ENCODE data around the gene C10orf71. TPM values are rescaled to one million over a fixed set of nuclear protein-coding genes. Genes with fewer than 3 reads are reported as not detected.

C10orf71 gene
- total and polyA plus RNA-seq, 11 donors, result 6.6 to 228 (median 112) TPM

DNA sequence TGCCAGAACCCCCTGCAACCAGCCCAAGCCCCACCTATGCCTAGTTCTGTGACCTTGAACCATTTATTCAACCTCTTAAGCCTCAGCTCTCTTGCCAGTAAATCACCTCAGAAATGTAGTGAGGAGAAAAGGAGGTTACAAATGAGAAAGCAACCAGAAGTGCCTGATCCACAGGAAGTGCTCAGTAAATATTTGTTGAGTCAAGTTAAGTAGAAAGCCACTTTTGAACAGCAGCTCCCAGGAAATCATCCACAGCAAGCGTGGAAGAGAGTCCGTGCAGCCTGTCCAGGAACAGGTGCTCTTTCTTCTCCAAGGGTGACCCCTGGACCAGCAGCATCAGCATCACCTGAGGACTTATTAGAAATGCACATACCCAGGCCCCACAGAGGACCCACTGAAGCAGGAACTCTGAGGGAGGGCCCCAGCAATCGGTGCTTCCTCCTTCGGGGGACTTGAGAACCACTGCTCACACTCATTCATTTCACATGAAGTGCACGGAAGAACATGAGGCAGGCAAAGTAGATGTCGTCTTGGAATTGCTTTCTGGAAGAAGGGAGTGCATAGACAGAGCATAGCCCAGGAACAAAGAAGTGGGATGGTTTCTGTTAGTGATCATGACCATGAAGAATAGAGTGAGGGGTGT, 6.3 kb upstream of the C10orf71 start:
- no peaks in the 10 kb centered on the region for H3K36me3 ChIP-seq
- WGBS, 4 donors, result 82 to 90% (median 87%) methylated on average over 6 of the region's 6 CpGs
- H3K4me1 ChIP-seq, result peaks cover 0 to 56% (median 21%) of the 10 kb centered on the region in 12 donors
- H3K4me3 ChIP-seq, result no peak overlapping the region
- H3K27ac ChIP-seq, result no peak overlapping the region
- DNase-seq, result peak in 1 of 5 donors; percentile 7
- no peaks in the 10 kb centered on the region for H3K27me3 ChIP-seq
- TF ChIP-seq CTCF (IDR thresholded peaks at IDR 0.05), result no peak
- TF ChIP-seq POLR2A (IDR thresholded peaks at IDR 0.05), result no peak
- no peak for ATAC-seq
- no peaks in the 10 kb centered on the region for H3K9me3 ChIP-seq
- intact Hi-C loops (cut with DNase I), result loop anchor here in 1 of 10 donors (5.0 kb wide), 1 partner anchor 105 kb away; the partner anchor contains the start of gene TMEM273

DNA sequence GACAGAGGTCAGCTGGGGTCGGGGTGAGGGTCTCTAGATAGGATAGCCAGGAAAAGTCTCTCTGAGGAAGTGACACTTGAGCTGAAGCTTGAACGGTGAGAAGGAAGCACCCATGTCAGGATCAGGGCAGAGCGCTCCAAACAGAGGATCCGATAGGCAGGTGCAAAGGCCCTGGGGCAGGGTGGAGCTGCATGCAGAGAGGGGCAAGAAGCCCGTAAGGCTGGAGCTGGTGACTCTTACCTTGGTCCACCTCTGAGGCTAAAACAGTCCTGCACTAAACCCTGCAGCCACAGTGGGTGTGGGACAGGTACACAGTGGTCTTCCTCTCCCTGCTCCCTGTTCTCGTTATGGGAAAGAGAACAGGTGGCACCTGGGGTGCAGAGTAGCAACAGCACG, 5.8 kb upstream of the C10orf71 start:
- WGBS, 4 donors, result 78 to 93% (median 81%) methylated on average over 7 of the region's 7 CpGs
- no peak for ATAC-seq
- H3K4me1 ChIP-seq, result peaks cover 0 to 57% (median 23%) of the 10 kb centered on the region in 12 donors

DNA sequence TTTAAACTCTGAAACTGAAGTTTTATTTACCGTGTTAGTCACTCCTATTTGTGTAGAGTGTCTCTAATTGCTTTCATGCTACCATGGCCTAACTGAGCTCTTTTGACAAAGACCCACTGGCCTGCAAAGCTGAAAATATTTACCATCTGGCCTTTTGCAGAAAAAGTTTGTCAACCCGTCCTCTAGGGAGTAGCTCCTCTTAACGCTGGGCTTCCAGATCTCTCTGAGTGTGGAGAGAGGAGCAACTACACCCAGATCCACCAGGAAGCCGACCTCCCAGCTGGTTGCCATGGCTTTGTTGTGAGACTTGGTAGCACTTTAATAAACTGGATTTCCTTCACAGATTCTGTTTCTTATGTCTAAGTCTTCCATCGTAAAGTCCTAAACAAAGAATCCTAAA, 4.2 kb upstream of the C10orf71 start:
- Histone ChIP-seq H3K4me3 (no peak overlapping the region), H3K36me3 (no peaks in the 10 kb centered on the region), H3K27ac (peak overlapping the region in 6 of 12 donors; percentile 27 to 99 (median 93)), H3K4me1 (peaks cover 0 to 54% (median 27%) of the 10 kb centered on the region in 12 donors), H3K27me3 (no peaks in the 10 kb centered on the region), H3K9me3 (no peaks in the 10 kb centered on the region)
- ATAC-seq (no peak), DNase-seq (peak in 1 of 5 donors; percentile 45)
- TF ChIP-seq CTCF (IDR thresholded peaks at IDR 0.05), result no peak
- no peak for TF ChIP-seq POLR2A (IDR thresholded peaks at IDR 0.05)
- intact Hi-C loops (cut with DNase I), result loop anchor here in 3 of 10 donors (5.0 kb wide), 2 partner anchors 67 to 107 kb away; partner anchors contain the start of gene TMEM273 (in 3 of the 3)
- WGBS, 4 donors, result 51 to 66% (median 62%) methylated on average over 5 of the region's 5 CpGs

More for the DNA sequence above, 5.8 kb upstream of the C10orf71 start:
- H3K27me3 ChIP-seq, result no peaks in the 10 kb centered on the region
- H3K27ac ChIP-seq, result no peak overlapping the region
- intact Hi-C loops (cut with DNase I), result loop anchor here in 1 of 10 donors (5.0 kb wide), 1 partner anchor 106 kb away; the partner anchor contains the start of gene TMEM273
- no peaks in the 10 kb centered on the region for H3K9me3 ChIP-seq
- DNase-seq, result peak in 1 of 5 donors; percentile 15
- no peaks in the 10 kb centered on the region for H3K36me3 ChIP-seq
- no peak overlapping the region for H3K4me3 ChIP-seq
- no peak for TF ChIP-seq CTCF (IDR thresholded peaks at IDR 0.05)
- no peak for TF ChIP-seq POLR2A (IDR thresholded peaks at IDR 0.05)

DNA sequence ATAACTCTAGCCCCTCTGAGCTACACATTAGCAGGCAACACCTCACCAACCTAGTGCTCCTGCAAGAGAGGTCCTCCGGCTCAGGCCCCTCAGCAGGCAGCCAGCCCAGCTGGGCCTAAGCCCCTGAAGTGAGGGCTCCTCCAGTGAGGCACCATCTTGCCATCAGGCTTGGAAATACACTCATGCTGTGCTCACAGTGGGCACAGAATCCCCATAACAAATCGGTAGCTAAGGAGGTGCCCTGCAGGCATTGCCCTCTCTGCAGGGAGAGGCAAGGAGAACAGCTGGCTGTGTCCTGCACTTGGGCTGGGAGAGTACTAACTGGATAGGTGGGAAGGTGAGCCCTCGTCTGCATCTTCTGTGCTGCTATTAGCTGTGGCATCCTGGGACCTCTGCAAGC, 3.7 kb upstream of the C10orf71 start:
- H3K4me1 ChIP-seq, result peaks cover 0 to 57% (median 32%) of the 10 kb centered on the region in 12 donors
- no peak for ATAC-seq
- intact Hi-C loops (cut with DNase I), result loop anchor here in 2 of 10 donors (5.0 kb wide), 2 partner anchors 68 to 108 kb away; partner anchors contain the start of gene TMEM273 (in 2 of the 2)
- DNase-seq, result peak in 1 of 5 donors; percentile 37
- H3K27me3 ChIP-seq, result no peaks in the 10 kb centered on the region
- TF ChIP-seq CTCF (IDR thresholded peaks at IDR 0.05), result no peak
- TF ChIP-seq POLR2A (IDR thresholded peaks at IDR 0.05), result no peak
- no peaks in the 10 kb centered on the region for H3K9me3 ChIP-seq
- no peaks in the 10 kb centered on the region for H3K36me3 ChIP-seq
- peak overlapping the region in 6 of 12 donors; percentile 27 to 99 (median 93) for H3K27ac ChIP-seq
- 92 to 98% (median 95%) methylated on average over 3 of the region's 3 CpGs for WGBS, 4 donors
- no peak overlapping the region for H3K4me3 ChIP-seq

Measured in heart left ventricle (tissue), 16 donors.